ENCODE data around the gene CLSTN3. TPM values are rescaled to one million over a fixed set of nuclear protein-coding genes. Genes with fewer than 3 reads are reported as not detected.

Gene CLSTN3
- total and polyA plus RNA-seq, 2 experiments from 2014 or later: 5.0 to 46.9 TPM

- ATAC-seq: no peak
- H3K4me3 Mint-ChIP-seq: no peak overlapping the region; the same call in 2 of the 3 replicates
- peak overlapping the region; percentile 87 for H3K4me2 ChIP-seq
These were observed 38.4 kb upstream of the CLSTN3 start for GRCh38 chr12:7091660-7092228.

More at GRCh38 chr12:7091660-7092228, 38.4 kb upstream of the CLSTN3 start:
- peak; percentile 7 for DNase-seq (ENCODE audit: low spot score)
- Mint-ChIP-seq H3K9me3 (no peaks in the 10 kb centered on the region), H3K27ac (no peak overlapping the region), H3K36me3 (ENCODE audit: low read depth) (peaks cover 2% of the 10 kb centered on the region; the same call in 1 of the 3 replicates), H3K27me3 (ENCODE audit: insufficient read depth, low read depth, poor library complexity) (peaks cover 14% of the 10 kb centered on the region), H3K4me1 (peaks cover 32% of the 10 kb centered on the region)
- H3K9me2 ChIP-seq (ENCODE audit: insufficient read depth): 0 out of 2 replicates have a peak, but pooled peaks cover 3% of the 10 kb centered on the region
- peak overlapping the region; percentile 98 for H2AFZ ChIP-seq
- no peak for TF ChIP-seq ZNF462 (CRISPR knock-in tag; IDR thresholded peaks at IDR 0.05)
- TF ChIP-seq ZNF331 (CRISPR knock-in tag; IDR thresholded peaks at IDR 0.05; ENCODE audit: low read depth): no peak
- no peaks in the 10 kb centered on the region for H3K27me3 ChIP-seq (ENCODE audit: insufficient read depth)
- H3K79me2 ChIP-seq (replicated peaks; ENCODE audit: insufficient read depth): no peaks in the 10 kb centered on the region
- no peaks in the 10 kb centered on the region for H3F3A ChIP-seq (replicated peaks; ENCODE audit: low read depth)
- peak overlapping the region; percentile 57 for H3K4me3 ChIP-seq
- no peaks in the 10 kb centered on the region for H3K36me3 ChIP-seq (ENCODE audit: insufficient read depth)
- H3K4me1 ChIP-seq (ENCODE audit: insufficient read depth): peaks cover 20% of the 10 kb centered on the region
- H4K20me1 ChIP-seq (replicated peaks; ENCODE audit: insufficient read depth): no peaks in the 10 kb centered on the region
- no peak overlapping the region; the same call in 1 of the 2 replicates for H3K27ac ChIP-seq (ENCODE audit: low read depth)
